Adipocyte (in vitro differentiated cells): ENCODE results near the gene GALK2.
"Not testable (repeated sequence)": the region's sequence is repeated elsewhere in the genome, so short reads cannot be mapped to it uniquely, and the experiment has no call there.

ENCODE experiments used
- DNase-seq: peaks from one replicate; pipeline ENCODE4 v3.0.0-alpha.2; 2015; ENCODE audit warnings: low read depth
- H3K27me3 ChIP-seq: replicated peaks from 2 replicates; pipeline ENCODE4 v1.7.0; 2013; ENCODE audit warnings: mild to moderate bottlenecking, low read length, moderate library complexity; ENCODE audit not compliant: control insufficient read depth, insufficient read depth
- H3K36me3 ChIP-seq: 2 replicates; pipeline ENCODE4 v1.7.0; 2013; ENCODE audit warnings: low read length, mild to moderate bottlenecking, moderate library complexity; ENCODE audit not compliant: control insufficient read depth, insufficient read depth, severe bottlenecking
- H3K4me1 ChIP-seq: 2 replicates; pipeline ENCODE4 v1.7.0; 2013; ENCODE audit warnings: mild to moderate bottlenecking, low read length, moderate library complexity; ENCODE audit not compliant: control insufficient read depth, insufficient read depth
- H3K4me3 ChIP-seq: 2 replicates; pipeline ENCODE4 v1.7.0; 2013; ENCODE audit warnings: mild to moderate bottlenecking, low read length, moderate library complexity
- H3K9ac ChIP-seq: 2 replicates; pipeline ENCODE4 v1.7.0; 2013; ENCODE audit warnings: mild to moderate bottlenecking, low read length, moderate library complexity
- H3K9me3 ChIP-seq: 2 replicates; pipeline ENCODE4 v1.7.0; 2013; ENCODE audit warnings: mild to moderate bottlenecking, low read length, moderate library complexity; ENCODE audit not compliant: control insufficient read depth

Gene GALK2

DNA sequence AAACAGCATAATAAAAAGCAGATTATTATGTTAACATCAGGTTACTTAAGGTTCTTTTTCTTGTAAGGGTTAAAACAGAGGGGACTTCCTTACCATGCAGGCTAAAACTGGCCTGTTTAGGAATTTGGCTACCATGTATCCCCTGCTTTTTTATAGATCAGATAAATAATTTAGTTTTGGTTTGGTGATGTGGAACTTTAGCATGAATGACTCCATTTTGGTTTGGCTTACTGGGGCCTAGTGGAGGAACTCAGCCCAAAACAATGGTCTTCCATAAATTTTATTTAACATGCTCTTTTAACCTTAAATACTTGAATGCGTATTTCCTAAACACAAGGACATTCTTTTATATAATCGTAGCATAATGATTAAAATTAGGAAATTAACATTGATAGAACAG lies 18.9 kb downstream of the GALK2 start:
- no peak for DNase-seq

DNA sequence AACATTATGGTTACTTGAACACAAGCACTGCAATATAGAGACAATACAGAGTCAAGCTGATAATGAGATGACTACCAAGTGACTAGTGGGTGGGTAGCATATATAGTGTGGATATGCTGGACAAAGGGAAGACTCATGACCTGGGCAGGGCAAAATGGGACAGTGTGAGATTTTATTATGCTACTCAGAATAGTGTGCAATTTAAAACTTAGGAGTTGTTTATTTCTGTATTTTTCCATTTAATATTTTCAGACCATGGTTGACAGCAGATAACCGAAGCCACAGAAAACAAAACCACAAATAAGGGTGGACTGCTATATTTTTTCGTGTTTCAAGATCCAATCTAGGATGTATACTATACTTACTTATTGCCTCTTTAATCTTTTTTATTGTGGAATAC lies 19.6 kb downstream of the GALK2 start:
- Histone ChIP-seq H3K9ac (no peak overlapping the region), H3K4me1 (peaks cover 8% of the 10 kb centered on the region), H3K4me3 (no peak overlapping the region), H3K9me3 (no peaks in the 10 kb centered on the region), H3K27me3 (no peaks in the 10 kb centered on the region), H3K36me3 (no peaks in the 10 kb centered on the region)
- no peak for DNase-seq

More for the DNA sequence above, 18.9 kb downstream of the GALK2 start:
- H3K4me1 ChIP-seq, result peaks cover 8% of the 10 kb centered on the region
- H3K27me3 ChIP-seq, result no peaks in the 10 kb centered on the region
- no peak overlapping the region for H3K4me3 ChIP-seq
- no peak overlapping the region for H3K9ac ChIP-seq
- no peaks in the 10 kb centered on the region for H3K36me3 ChIP-seq
- H3K9me3 ChIP-seq, result no peaks in the 10 kb centered on the region

DNA sequence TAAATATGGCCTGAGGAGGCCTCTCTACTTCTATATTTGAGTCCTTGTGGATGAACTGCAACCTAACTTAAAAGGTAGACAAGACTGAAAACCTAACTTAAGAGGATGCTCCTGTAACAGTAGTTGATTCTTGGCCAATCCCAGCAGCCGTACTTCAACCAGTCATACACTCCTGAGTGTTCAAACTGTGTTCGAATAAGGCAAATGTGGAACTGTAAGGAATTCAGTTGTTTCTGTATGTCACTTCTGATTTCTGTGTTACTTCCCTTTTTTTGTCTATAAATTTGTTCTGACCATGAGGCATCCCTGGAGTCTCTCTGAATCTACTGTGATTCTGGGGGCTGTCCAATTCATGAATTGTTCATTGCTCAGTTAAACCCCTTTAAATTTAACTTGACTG lies 20.5 kb downstream of the GALK2 start:
- Histone ChIP-seq H3K27me3 (no peaks in the 10 kb centered on the region), H3K9ac (no peak overlapping the region), H3K4me3 (no peak overlapping the region), H3K9me3 (no peaks in the 10 kb centered on the region), H3K4me1 (peaks cover 8% of the 10 kb centered on the region), H3K36me3 (no peaks in the 10 kb centered on the region)
- DNase-seq, result no peak

DNA sequence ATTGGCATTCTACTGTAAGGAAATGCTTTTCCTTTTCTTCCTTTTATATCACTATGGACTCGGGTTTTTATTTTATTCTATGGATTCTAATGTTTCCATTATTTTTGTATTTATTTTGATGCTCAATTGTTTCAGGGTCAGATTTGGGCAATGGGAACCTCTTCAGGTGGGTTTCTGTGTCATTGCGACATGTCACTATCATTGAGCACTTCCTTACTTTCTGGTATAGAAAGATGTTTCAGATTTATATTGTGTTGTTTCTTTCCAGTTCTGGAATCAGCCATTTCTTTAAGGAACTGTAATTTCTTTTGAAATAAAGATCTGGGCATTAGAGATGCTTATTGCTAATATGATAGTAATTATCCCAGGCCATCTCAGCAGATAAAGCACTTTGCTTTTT lies 21.8 kb downstream of the GALK2 start:
- Histone ChIP-seq H3K9ac (no peak overlapping the region), H3K4me1 (peaks cover 8% of the 10 kb centered on the region), H3K9me3 (no peaks in the 10 kb centered on the region), H3K4me3 (no peak overlapping the region), H3K36me3 (no peaks in the 10 kb centered on the region), H3K27me3 (no peaks in the 10 kb centered on the region)
- DNase-seq, result no peak

DNA sequence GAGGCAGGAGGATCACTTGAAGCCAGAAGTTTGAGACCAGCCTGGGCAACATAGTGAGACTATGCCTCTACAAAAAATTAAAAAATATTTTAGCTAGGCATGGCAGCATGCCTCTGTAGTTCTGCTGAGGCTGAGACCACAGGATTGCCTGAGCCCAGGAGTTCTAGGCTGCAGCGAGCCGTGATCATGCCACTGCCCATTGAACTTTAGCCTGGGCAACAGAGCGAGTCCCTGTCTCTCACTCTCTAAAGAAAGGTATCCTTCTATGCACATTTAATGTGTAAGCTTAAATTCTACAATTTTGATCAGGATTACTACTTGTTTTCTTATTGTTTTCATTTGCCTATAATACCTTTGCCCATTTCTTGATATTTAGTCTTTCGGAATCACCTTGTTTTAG lies 26.8 kb downstream of the GALK2 start:
- peaks cover 7% of the 10 kb centered on the region for H3K4me1 ChIP-seq
- H3K27me3 ChIP-seq, result no peaks in the 10 kb centered on the region
- no peaks in the 10 kb centered on the region for H3K9me3 ChIP-seq
- H3K9ac ChIP-seq, result no peak overlapping the region
- no peak overlapping the region for H3K4me3 ChIP-seq
- H3K36me3 ChIP-seq, result peaks cover 3% of the 10 kb centered on the region
- no peak for DNase-seq

DNA sequence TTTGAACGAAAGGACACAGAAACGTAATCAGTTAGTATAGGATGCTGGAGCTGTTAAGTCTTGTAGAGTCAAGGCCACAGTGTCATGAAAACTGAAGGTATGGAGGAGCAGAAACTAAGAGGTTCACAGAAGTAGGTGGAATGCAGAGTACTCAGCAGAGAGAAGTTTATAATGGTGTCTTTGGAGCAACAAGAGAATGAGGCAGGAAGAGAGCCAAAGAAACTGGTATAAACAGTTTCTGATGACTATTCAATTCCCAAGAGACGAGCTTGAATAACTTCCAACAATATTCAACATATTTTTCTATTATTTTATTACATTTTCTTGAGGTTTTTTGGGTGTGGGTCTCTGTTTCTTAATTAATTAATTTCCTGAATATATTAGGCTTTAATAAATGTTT lies 29.6 kb downstream of the GALK2 start:
- Histone ChIP-seq H3K27me3 (no peaks in the 10 kb centered on the region), H3K4me3 (no peak overlapping the region), H3K36me3 (peaks cover 25% of the 10 kb centered on the region), H3K9ac (no peak overlapping the region), H3K9me3 (no peaks in the 10 kb centered on the region), H3K4me1 (peaks cover 7% of the 10 kb centered on the region)
- DNase-seq, result no peak

DNA sequence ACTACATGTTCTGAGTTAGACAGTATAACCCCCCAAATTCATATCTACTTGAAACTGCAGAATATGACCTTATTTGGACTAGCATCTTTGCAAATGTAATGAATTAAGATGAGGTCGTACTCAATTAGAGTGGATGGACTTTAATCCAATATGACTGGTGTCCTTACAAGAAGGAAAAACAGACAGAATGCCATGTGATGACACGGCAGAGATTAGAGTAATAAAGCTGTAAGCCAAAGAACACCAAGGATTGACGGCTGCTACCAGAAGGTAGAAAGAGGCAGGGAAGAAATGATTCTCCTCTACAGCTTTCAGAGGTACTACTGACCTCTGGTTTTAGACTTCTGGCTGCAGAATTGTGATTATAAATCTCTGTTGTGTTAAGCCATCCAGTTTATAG lies 30.3 kb downstream of the GALK2 start:
- no peak overlapping the region for H3K4me3 ChIP-seq
- no peaks in the 10 kb centered on the region for H3K9me3 ChIP-seq
- DNase-seq, result no peak

DNA sequence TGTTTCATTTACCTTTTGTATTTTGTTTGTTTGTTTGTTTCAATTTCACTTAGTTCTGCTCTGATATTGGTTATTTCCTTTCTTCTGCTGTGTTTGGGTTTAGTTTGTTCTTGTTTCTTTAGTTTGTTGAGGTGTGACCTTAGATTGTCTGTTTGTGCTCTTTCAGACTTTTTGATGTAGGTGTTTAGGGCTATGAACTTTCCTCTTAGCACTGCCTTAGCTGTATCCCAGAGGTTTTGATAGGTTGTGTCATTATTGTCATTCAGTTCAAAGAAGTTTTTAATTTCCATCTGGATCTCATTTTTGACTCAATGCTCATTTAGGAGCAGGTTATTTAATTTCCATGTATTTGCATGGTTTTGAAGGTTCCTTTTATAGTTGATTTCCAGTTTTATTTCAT lies 38.1 kb downstream of the GALK2 start:
- H3K27me3 ChIP-seq, result not testable (repeated sequence)

More for the DNA sequence above, 30.3 kb downstream of the GALK2 start:
- Histone ChIP-seq H3K27me3 (no peaks in the 10 kb centered on the region), H3K9ac (no peak overlapping the region), H3K4me1 (peaks cover 7% of the 10 kb centered on the region), H3K36me3 (peaks cover 25% of the 10 kb centered on the region)

DNA sequence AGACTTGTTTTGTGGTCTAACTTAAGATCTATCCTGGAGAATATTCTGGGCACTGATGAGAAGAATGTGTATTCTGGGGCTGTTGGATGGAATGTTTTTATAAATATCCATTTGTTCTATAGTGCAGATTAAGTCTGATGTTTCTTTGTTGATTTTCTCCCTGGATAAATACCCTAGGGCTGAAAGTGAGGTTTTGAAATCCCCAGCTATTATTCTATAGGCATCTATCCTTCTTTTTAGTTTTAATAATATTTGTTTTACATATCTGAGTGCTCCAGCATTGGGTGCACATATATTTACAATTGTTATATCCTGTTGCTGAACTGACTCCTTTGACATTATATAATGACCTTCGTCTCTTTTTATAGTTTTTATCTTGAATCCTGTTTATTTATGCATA lies 42.9 kb downstream of the GALK2 start:
- H3K9me3 ChIP-seq, result peaks cover 19% of the 10 kb centered on the region
- no peak overlapping the region for H3K4me3 ChIP-seq
- no peaks in the 10 kb centered on the region for H3K27me3 ChIP-seq
- peak; percentile 37 for DNase-seq
- H3K4me1 ChIP-seq, result no peaks in the 10 kb centered on the region
- no peak overlapping the region for H3K9ac ChIP-seq
- H3K36me3 ChIP-seq, result no peaks in the 10 kb centered on the region

More for the DNA sequence above, 38.1 kb downstream of the GALK2 start:
- peaks cover 10% of the 10 kb centered on the region for H3K36me3 ChIP-seq
- peaks cover 19% of the 10 kb centered on the region for H3K9me3 ChIP-seq
- not testable (repeated sequence) for DNase-seq, H3K4me1 ChIP-seq, H3K9ac ChIP-seq, H3K4me3 ChIP-seq

DNA sequence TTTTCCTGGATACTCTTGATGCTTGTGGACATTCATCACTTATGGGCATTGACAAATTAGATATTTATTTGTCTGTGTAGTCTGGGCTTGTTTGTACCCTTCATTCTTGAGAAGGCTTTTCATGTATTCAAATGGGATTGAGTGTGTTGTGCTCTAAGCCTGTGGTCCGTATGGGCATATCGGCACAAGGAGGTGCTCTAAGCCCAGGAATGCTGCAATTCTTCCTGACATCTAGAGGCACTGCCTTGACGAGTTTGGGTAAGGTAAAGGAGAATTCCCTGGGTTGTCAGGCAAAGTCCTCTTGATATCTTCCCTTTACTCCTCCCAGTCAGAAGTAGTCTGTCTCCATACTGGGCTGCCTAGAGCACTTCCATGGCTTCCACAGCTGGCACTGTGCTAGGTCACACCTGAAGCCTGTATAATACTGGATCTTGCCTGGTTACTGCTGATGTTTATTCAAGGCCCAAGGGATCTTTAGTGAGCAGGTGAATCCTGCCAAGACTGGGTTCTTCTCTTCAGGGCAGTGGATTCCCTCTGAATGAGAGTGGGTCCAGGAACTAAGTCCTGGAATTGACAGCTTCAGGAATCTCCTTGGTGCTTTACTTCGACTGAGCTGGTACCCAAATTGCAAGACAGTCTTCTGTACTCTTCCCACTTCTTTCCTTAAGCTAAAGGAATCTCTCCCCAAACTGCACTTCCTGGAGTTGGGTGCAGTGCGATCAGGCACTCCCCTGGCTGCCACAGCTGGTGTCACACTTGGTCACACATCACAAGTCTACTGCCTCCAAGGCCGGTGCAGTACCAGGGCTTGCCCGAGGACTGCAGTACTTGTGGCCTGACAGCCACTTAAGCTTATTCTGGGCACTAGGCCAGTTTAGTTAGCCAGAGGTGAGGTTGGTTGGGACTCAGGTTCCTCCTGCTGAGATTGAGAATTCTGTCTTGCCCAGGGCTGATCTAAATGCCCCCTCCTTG lies 46.0 kb downstream of the GALK2 start:
- Histone ChIP-seq H3K9me3 (no peaks in the 10 kb centered on the region), H3K27me3 (no peaks in the 10 kb centered on the region), H3K4me1 (no peaks in the 10 kb centered on the region), H3K9ac (no peak overlapping the region), H3K4me3 (no peak overlapping the region), H3K36me3 (peaks cover 2% of the 10 kb centered on the region)
- no peak for DNase-seq

DNA sequence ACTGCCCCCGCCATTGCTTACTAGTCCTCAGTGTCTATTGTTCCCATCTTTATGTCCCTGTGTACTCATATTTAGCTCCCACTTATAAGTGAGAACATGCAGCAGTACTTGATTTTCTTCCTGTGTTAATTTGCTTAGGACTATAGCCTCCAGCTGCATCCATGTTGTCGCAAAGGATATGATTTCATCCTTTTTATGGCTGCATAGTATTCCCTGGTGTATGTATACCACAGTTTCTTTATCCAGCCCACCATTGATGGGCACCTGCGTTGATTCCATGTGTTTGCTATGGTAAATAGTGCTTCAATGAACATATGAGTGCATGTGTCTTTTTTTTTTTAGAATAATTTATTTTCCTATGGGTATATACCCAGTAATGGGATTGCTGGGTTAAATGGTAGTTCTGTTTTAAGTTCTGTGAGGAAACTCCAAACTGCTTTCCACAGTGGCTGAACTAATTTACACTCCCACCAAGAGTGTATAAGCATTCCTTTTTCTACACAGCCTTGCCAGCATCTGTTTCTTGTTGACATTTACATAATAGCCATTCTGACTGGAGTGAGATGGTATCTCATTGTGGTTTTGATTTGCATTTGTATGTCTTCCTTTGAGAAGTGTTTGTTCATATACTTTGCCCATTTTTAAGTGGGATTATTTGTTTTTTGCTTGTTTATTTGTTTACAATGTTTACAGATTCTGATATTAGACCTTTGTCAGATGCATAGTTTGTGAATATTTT lies 53.7 kb downstream of the GALK2 start:
- Histone ChIP-seq H3K27me3 (no peaks in the 10 kb centered on the region), H3K4me1 (no peaks in the 10 kb centered on the region), H3K36me3 (peaks cover 2% of the 10 kb centered on the region), H3K4me3 (no peak overlapping the region), H3K9me3 (peaks cover 7% of the 10 kb centered on the region), H3K9ac (no peak overlapping the region)
- peak; percentile 34 for DNase-seq
